Ovary (tissue), 9 donors: ENCODE measurements around the gene IGFBP6. TPM values are rescaled to one million over a fixed set of nuclear protein-coding genes. Genes with fewer than 3 reads are reported as not detected.

Source experiments
- DNase-seq, 5 donors: peaks; one replicate each; pipeline ENCODE4 v3.0.0-alpha.2; 2019 to 2020
- H3K27ac ChIP-seq, 2 donors: fragments of 200-600 bp; one replicate each; pipeline versions ENCODE4 v1.5.1 to v1.8.0; 2019 to 2022
- H3K27me3 ChIP-seq: fragments of 200-600 bp; one replicate; pipeline ENCODE4 v1.8.0; 2022
- H3K36me3 ChIP-seq: fragments of 200-600 bp; sonication (generic); one replicate; pipeline ENCODE4 v1.5.1; 2019
- H3K4me1 ChIP-seq: one replicate; pipeline ENCODE4 v1.8.1; 2013; ENCODE audit warnings: mild to moderate bottlenecking, moderate library complexity; ENCODE audit not compliant: insufficient read depth
- H3K4me3 ChIP-seq: fragments of 200-600 bp; sonication (generic); one replicate; pipeline ENCODE4 v1.5.1; 2017
- H3K9me3 ChIP-seq, 2 donors: fragments of 200-600 bp in 1 of 2; sonication (generic) in 1 of 2; one replicate each; pipeline versions ENCODE4 v1.5.1 to v1.8.1; 2013 to 2019; ENCODE audit warnings: mild to moderate bottlenecking in 1 of 2, moderate library complexity in 1 of 2
- CTCF ChIP-seq, 3 donors: fragments of 450-650 bp in 2 of 3; fragments of 200-600 bp in 1 of 3; IDR thresholded peaks; one replicate each; pipeline versions ENCODE4 v1.5.1 to v1.8.0; 2016 to 2022; ENCODE audit warnings: antibody characterized with exemption in 3 of 3, mild to moderate bottlenecking in 1 of 3
- EP300 ChIP-seq: sonication (generic); formaldehyde crosslinking; IDR thresholded peaks from one replicate; pipeline ENCODE4 v1.6.1; 2017; ENCODE audit warnings: antibody characterized with exemption
- POLR2A ChIP-seq: fragments of 450-650 bp; IDR thresholded peaks from one replicate; pipeline ENCODE4 v1.6.1; 2017; ENCODE audit warnings: antibody characterized with exemption, mild to moderate bottlenecking, moderate library complexity
- WGBS, 3 donors: extraction: QIAGEN DNeasy Blood & Tissue Kit in 1 of 3; methylation state at CpG; one replicate each; pipeline versions ENCODE4 v1.1.5 to v1.1.7; 2013 to 2017; 5-methylcytosine and 5-hydroxymethylcytosine counted together
- intact Hi-C, 4 donors: fragments of 100-400 bp; cut with DNase I; formaldehyde crosslinking; loops; one replicate each; pipeline versions ENCODE4 v1.11.0 to v1.15.1; 2022 to 2023
- polyA plus RNA-seq, 2 donors: library from polyadenylated mRNA; stranded (reverse); fragments of 200-250 nt in 1 of 2; fragments of 350-450 nt in 1 of 2; fragmentation: Illumina TruSeq in 1 of 2; extraction: RNeasy Lipid Tissue Mini Kit (QIAGEN cat#74804) in 1 of 2; gene quantifications; one replicate each; pipeline ENCODE4 v1.2.3, GENCODE V29; 2013 to 2014
- total RNA-seq, 7 donors: library from RNA; depleted of rRNA in 2 of 7; stranded (reverse); fragments of >200 nt in 2 of 7; fragmentation: NEBNext Ultra II Directional in 3 of 7; extraction: Animal tissue kit (Norgen Biotek cat#: 25700) in 3 of 7; gene quantifications; one replicate each; pipeline versions ENCODE4 v1.1.0 to v1.2.4, GENCODE V29; 2016 to 2023
- donor health status: DM: no; HTN: no; CAD: no; lungs with moderate emphysema.
- donor health status: DM: no; HTN: no; CAD: no.
- donor health status: Bipolar disorder and iron deficiency.
- donor health status: DM: yes; HTN: yes; CAD: no.
- donor health status: DM: no; HTN: no; CAD: no.
- donor health status: DM: yes; HTN: yes; CAD: no.

The IGFBP6 gene
- total and polyA plus RNA-seq, 9 donors = 78.9 to 685 (median 171) TPM

- H3K9me3 ChIP-seq = no peaks in the 10 kb centered on the region
- H3K27me3 ChIP-seq = no peaks in the 10 kb centered on the region
- peak overlapping the region in 1 of 2 donors; percentile 7 for H3K27ac ChIP-seq
- 93 to 96% (median 94%) methylated on average over 3 of the region's 3 CpGs for WGBS, 3 donors
- TF ChIP-seq CTCF (IDR thresholded peaks at IDR 0.05) (no peak), EP300 (no peak), POLR2A (no peak)
- intact Hi-C loops = no loop called here
- H3K4me3 ChIP-seq = no peak overlapping the region
- peak in 3 of 5 donors; percentile 20 to 26 (median 22) for DNase-seq
- no peaks in the 10 kb centered on the region for H3K36me3 ChIP-seq
- H3K4me1 ChIP-seq = peaks cover 39% of the 10 kb centered on the region
Observed at GRCh38 chr12:53074999-53075370, 22.5 kb upstream of the IGFBP6 start.

GRCh38 chr12:53076461-53076860 is 21.0 kb upstream of the IGFBP6 start:
- Histone ChIP-seq H3K27ac (peak overlapping the region in 1 of 2 donors; percentile 4), H3K4me1 (peaks cover 34% of the 10 kb centered on the region), H3K36me3 (no peaks in the 10 kb centered on the region), H3K27me3 (no peaks in the 10 kb centered on the region), H3K9me3 (no peaks in the 10 kb centered on the region), H3K4me3 (no peak overlapping the region)
- DNase-seq = peak in 3 of 5 donors; percentile 10 to 15 (median 10)
- whole genome bisulfite sequencing, 3 donors = 93% methylated on average over 3 of the region's 3 CpGs
- TF ChIP-seq EP300 (no peak), POLR2A (no peak), CTCF (IDR thresholded peaks at IDR 0.05) (no peak)
- intact Hi-C loops = no loop called here

GRCh38 chr12:53077030-53077429 is 20.4 kb upstream of the IGFBP6 start:
- Histone ChIP-seq H3K4me1 (peaks cover 30% of the 10 kb centered on the region), H3K27me3 (no peaks in the 10 kb centered on the region), H3K4me3 (no peak overlapping the region), H3K9me3 (no peaks in the 10 kb centered on the region), H3K27ac (no peak overlapping the region), H3K36me3 (no peaks in the 10 kb centered on the region)
- intact Hi-C loops = no loop called here
- peak in 2 of 5 donors; percentile 4 to 10 for DNase-seq
- TF ChIP-seq POLR2A (no peak), CTCF (IDR thresholded peaks at IDR 0.05) (no peak), EP300 (no peak)
- WGBS, 3 donors = 89 to 95% (median 93%) methylated on average over 8 of the region's 8 CpGs

- TF ChIP-seq EP300 (no peak), POLR2A (no peak), CTCF (IDR thresholded peaks at IDR 0.05) (peak in 1 of 3 donors; percentile 25)
- H3K36me3 ChIP-seq = no peaks in the 10 kb centered on the region
- H3K27ac ChIP-seq = peak overlapping the region; percentile 37 to 96
- H3K27me3 ChIP-seq = no peaks in the 10 kb centered on the region
- DNase-seq = peak in 2 of 5 donors; percentile 16 to 79
- H3K9me3 ChIP-seq = no peaks in the 10 kb centered on the region
- intact Hi-C loops = no loop called here
- 16 to 22% (median 20%) methylated on average over 22 to 25 of the region's 25 CpGs for whole genome bisulfite sequencing, 3 donors
- peak overlapping the region; percentile 81 for H3K4me3 ChIP-seq
- peaks cover 18% of the 10 kb centered on the region for H3K4me1 ChIP-seq
Observed at GRCh38 chr12:53078425-53079225, 18.8 kb upstream of the IGFBP6 start.
